Measurements from ENCODE around the gene SLC9A3. TPM values are rescaled to one million over a fixed set of nuclear protein-coding genes. Genes with fewer than 3 reads are reported as not detected.

The SLC9A3 gene
- total RNA-seq, 1 experiment from 2014 or later, result 1.5 TPM

DNA sequence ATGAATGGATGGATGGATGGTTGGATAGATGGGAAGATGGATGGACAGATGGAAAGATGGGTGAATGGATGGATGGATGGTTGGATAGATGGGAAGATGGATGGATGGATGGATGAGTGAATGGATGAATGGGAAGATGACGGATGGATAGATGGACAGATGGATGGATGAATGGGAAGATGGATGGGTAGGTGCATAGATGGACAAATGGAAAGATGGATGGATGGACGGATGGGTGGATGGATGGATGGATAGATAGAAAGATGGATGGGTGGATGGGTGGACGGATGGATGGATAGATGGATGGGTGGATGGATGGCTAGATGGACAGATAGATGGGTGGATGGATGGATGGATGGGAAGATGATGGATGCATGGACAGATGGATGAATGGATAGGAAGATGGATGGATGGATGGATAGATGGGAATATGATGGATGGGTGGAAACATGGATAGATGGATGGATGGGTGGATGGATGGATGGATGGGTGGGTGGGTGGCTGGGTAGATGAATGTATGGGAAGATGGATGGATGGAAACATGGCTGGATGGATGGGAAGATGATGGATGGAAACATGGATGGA, 97.8 kb downstream of the SLC9A3 start:
- no peaks in the 10 kb centered on the region for H3K9me3 ChIP-seq (ENCODE audit: control insufficient read depth in 1 of 2, insufficient read depth in 1 of 2, low read depth in 1 of 2, low read length in 2 of 2)
- intact Hi-C loops (cut with micrococcal nuclease), result no loop called here
- ChIA-PET POLR2A (no interaction called here), CTCF (interaction anchor here (0.7 to 2.3 kb wide), 6 partner anchors 13 to 238 kb away, joined by 3 to 22 read pairs (median 6); no protein-coding TSS in a partner anchor), RAD21 (ENCODE audit: low non-redundant PET in 1 of 2, low total read pairs in 2 of 2, uncharacterized antibody in 2 of 2, unreplicated experiment in 2 of 2) (interaction anchor here (0.7 to 1.1 kb wide), 3 partner anchors 108 to 110 kb away, joined by 3 to 6 read pairs (median 3); no protein-coding TSS in a partner anchor)
- no peaks in the 10 kb centered on the region for H3K27me3 ChIP-seq (ENCODE audit: insufficient read depth, low read length)
- H2AFZ ChIP-seq (ENCODE audit: low read depth, low read length, poor library complexity, severe bottlenecking), result no peak overlapping the region
- H3K36me3 ChIP-seq (ENCODE audit: control insufficient read depth in 1 of 2, insufficient read depth in 2 of 2, low read length in 2 of 2), result no peaks in the 10 kb centered on the region
- DNase-seq (ENCODE audit: low read depth, low spot score) (no peak), ATAC-seq (no peak)
- H3K9me2 ChIP-seq (ENCODE audit: insufficient read depth), result no peaks in the 10 kb centered on the region
- H3K4me1 ChIP-seq (ENCODE audit: control insufficient read depth in 1 of 2, insufficient read depth in 2 of 2, low read length in 2 of 2), result peaks cover 0 to 20% of the 10 kb centered on the region in 2 experiments; a peak in 3 of 4 replicates
- no peak overlapping the region for H3K4me2 ChIP-seq (ENCODE audit: low read length)
- no peak overlapping the region for H3K4me3 ChIP-seq (replicated peaks in 1 of 2; ENCODE audit: low read depth in 1 of 2, low read length in 2 of 2)
- no TSS peak for BruUV-seq (replicated peaks)
- H4K20me1 ChIP-seq (ENCODE audit: insufficient read depth), result no peaks in the 10 kb centered on the region
- no peak for TF ChIP-seq RAD21 (IDR thresholded peaks at IDR 0.05; ENCODE audit: low read depth)
- TF ChIP-seq ELF1 (IDR thresholded peaks at IDR 0.05; ENCODE audit: borderline replicate concordance, low read depth), result no peak
- no peak for TF ChIP-seq SRF (IDR thresholded peaks at IDR 0.05; ENCODE audit: low read depth)
- TF ChIP-seq, protein P1, sequence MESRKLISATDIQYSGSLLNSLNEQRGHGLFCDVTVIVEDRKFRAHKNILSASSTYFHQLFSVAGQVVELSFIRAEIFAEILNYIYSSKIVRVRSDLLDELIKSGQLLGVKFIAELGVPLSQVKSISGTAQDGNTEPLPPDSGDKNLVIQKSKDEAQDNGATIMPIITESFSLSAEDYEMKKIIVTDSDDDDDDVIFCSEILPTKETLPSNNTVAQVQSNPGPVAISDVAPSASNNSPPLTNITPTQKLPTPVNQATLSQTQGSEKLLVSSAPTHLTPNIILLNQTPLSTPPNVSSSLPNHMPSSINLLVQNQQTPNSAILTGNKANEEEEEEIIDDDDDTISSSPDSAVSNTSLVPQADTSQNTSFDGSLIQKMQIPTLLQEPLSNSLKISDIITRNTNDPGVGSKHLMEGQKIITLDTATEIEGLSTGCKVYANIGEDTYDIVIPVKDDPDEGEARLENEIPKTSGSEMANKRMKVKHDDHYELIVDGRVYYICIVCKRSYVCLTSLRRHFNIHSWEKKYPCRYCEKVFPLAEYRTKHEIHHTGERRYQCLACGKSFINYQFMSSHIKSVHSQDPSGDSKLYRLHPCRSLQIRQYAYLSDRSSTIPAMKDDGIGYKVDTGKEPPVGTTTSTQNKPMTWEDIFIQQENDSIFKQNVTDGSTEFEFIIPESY (IDR thresholded peaks at IDR 0.05; ENCODE audit: extremely low read depth, insufficient replicate concordance, low read length), result no peak
- no peak for TF ChIP-seq SIN3A (IDR thresholded peaks at IDR 0.05; ENCODE audit: low read depth)
- TF ChIP-seq, protein P2, sequence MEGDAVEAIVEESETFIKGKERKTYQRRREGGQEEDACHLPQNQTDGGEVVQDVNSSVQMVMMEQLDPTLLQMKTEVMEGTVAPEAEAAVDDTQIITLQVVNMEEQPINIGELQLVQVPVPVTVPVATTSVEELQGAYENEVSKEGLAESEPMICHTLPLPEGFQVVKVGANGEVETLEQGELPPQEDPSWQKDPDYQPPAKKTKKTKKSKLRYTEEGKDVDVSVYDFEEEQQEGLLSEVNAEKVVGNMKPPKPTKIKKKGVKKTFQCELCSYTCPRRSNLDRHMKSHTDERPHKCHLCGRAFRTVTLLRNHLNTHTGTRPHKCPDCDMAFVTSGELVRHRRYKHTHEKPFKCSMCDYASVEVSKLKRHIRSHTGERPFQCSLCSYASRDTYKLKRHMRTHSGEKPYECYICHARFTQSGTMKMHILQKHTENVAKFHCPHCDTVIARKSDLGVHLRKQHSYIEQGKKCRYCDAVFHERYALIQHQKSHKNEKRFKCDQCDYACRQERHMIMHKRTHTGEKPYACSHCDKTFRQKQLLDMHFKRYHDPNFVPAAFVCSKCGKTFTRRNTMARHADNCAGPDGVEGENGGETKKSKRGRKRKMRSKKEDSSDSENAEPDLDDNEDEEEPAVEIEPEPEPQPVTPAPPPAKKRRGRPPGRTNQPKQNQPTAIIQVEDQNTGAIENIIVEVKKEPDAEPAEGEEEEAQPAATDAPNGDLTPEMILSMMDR (IDR thresholded peaks at IDR 0.05 in 2 of 3, conservative IDR thresholded peaks at IDR 0.05 in 1 of 3; ENCODE audit: borderline replicate concordance in 1 of 3, insufficient read depth in 1 of 3, low read depth in 2 of 3, low read length in 2 of 3), result no peak
- TF ChIP-seq, protein P3, sequence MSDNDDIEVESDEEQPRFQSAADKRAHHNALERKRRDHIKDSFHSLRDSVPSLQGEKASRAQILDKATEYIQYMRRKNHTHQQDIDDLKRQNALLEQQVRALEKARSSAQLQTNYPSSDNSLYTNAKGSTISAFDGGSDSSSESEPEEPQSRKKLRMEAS (IDR thresholded peaks at IDR 0.05), result no peak
- no peak for TF ChIP-seq CEBPB (IDR thresholded peaks at IDR 0.05; ENCODE audit: low read depth)
- TF ChIP-seq, protein P4, sequence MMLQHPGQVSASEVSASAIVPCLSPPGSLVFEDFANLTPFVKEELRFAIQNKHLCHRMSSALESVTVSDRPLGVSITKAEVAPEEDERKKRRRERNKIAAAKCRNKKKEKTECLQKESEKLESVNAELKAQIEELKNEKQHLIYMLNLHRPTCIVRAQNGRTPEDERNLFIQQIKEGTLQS (IDR thresholded peaks at IDR 0.05), result no peak
- TF ChIP-seq EGR1 (IDR thresholded peaks at IDR 0.05; ENCODE audit: low read depth), result no peak
- no peak for TF ChIP-seq TCF7L2 (IDR thresholded peaks at IDR 0.05; ENCODE audit: borderline replicate concordance, extremely low read depth, insufficient read depth, insufficient read length)
- no peak for TF ChIP-seq EZH2phosphoT487 (IDR thresholded peaks at IDR 0.05; ENCODE audit: borderline replicate concordance)
- TF ChIP-seq POLR2AphosphoS5 (IDR thresholded peaks at IDR 0.05; ENCODE audit: low read depth, low read length), result no peak
- TF ChIP-seq EZH2 (IDR thresholded peaks at IDR 0.05), result no peak
- no peak for TF ChIP-seq YY1 (IDR thresholded peaks at IDR 0.05; ENCODE audit: extremely low read depth, insufficient replicate concordance, low read depth, low read length)
- no peaks in the 10 kb centered on the region for H3K79me2 ChIP-seq (ENCODE audit: insufficient read depth, low read length)
- H3K27ac ChIP-seq (ENCODE audit: low read depth, low read length), result no peak overlapping the region
- no peak overlapping the region for H3K9ac ChIP-seq (ENCODE audit: low read length)
